GM19438 (cell line): Measurements from ENCODE around the gene UACA.

ENCODE experiments used
- ATAC-seq: cut with Tn5 transposase; IDR thresholded peaks from one replicate; pipeline ENCODE4 v1.9.1; 2021; ENCODE audit warnings: low read depth; ENCODE audit not compliant: unreplicated experiment

UACA gene

GRCh38 chr15:70715840-70716485 is 47.4 kb downstream of the UACA start:
- ATAC-seq = no peak

GRCh38 chr15:70714565-70714964 is 48.8 kb downstream of the UACA start:
- no peak for ATAC-seq

- ATAC-seq = no peak
Observed at GRCh38 chr15:70714015-70714414, 49.3 kb downstream of the UACA start.

- no peak for ATAC-seq
Observed at GRCh38 chr15:70712271-70712670, 51.1 kb downstream of the UACA start.

DNA sequence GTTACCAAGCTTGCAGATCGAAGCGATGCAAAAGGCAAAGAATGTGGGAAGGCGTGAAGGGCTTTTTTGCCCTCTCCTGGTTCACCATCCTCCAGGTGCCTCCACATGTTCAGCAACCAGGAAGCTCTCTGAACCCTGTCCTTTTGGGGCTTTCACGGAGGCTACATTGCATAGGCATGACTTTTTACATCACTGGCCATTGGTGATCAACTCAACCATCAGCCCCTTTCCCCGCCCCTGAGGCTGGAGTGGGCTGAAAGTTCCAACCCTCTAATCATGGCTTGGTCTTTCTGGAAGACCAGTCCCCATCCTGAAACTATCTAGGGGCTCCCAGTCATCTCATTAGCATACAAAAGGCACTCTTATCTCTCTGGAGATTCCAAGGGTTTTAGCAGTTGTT is 52.6 kb downstream of the UACA start:
- ATAC-seq = no peak

DNA sequence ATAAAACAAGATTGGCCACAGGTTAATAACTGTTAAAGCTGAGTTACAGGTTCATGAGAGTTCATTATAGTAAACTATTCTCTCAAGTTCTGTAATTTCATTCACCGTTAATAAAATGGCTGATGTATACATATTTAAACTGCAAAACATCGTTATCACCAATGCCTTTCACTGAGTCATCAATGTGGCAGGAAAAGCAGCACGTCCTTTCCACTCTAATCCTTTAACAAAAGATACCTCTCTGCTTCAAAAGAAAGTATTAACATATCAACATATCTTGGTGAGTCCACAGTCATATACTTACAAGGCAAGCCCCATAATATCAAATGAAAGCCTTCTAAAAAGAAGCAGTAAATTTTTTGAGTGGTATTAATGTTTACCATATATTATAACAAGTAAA is 54.5 kb downstream of the UACA start:
- ATAC-seq = no peak

- no peak for ATAC-seq
Observed at GRCh38 chr15:70707686-70708300, 55.6 kb downstream of the UACA start.

GRCh38 chr15:70704731-70705130 is 58.6 kb downstream of the UACA start:
- no peak for ATAC-seq

- no peak for ATAC-seq
Observed at GRCh38 chr15:70704166-70704565, 59.2 kb downstream of the UACA start.

DNA sequence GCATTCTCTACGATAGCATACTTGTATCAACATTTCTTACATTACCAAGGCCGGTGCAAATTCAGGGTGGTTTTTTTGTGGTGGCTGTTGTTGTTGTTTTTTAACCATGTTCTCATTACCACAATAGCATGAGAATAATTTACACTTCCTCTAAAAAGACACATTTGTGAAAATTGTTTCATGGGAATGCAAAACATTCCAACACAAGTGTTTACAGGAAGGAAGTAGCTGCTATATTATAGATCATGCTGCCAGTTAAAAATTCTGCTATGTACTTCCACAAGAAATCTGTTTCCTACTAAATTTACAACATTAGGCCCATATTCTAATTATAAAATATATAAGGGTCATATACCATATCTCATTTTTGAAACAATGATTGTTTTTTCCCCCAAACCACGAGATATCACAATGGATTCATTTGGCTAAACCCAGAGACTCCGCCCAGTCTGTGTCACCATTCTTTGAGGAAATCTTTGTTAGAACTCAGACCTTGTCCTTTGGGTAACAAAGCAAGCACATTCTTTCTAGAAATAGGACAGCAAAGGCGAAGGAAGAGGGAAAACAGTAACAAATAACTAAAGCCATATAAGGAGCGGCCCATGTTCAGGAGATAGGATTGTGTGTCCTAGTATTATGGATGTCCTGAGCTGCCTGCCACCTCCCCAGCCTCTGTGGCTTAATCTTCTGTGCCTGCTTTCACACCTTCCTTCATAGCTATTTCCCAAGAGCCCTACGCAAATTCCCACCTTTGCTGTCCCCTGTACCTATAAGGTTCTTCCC is 60.1 kb downstream of the UACA start:
- ATAC-seq = no peak

DNA sequence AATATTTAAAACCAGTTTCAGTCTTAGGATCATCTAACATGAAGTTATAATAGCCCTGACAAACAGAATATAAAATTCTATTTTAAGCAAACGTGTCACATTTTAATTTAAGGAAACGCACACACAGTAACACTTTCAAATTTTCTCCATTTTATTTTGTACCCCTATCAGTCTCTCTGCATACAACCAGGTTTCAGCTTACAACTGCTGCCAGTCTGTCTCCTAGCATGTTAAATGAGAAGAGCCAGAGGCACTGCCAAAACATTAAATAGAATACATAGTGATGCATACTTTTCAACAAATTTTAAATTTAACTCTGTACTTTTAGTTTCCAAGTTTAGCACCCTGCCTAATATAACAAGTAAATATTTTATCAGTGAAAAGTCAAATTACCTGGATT is 60.8 kb downstream of the UACA start:
- ATAC-seq = no peak

GRCh38 chr15:70701891-70702568 is 61.3 kb downstream of the UACA start:
- no peak for ATAC-seq

- no peak for ATAC-seq
Observed at GRCh38 chr15:70701171-70701570, 62.2 kb downstream of the UACA start.

- ATAC-seq = no peak
Observed at GRCh38 chr15:70699890-70700289, 63.5 kb downstream of the UACA start.

- no peak for ATAC-seq
Observed at GRCh38 chr15:70698836-70699390, 64.4 kb downstream of the UACA start.

- ATAC-seq = no peak
Observed at GRCh38 chr15:70698426-70698825, 64.9 kb downstream of the UACA start.

- ATAC-seq = no peak
Observed at GRCh38 chr15:70690491-70691276, 72.7 kb downstream of the UACA start.

- ATAC-seq = no peak
Observed at GRCh38 chr15:70690021-70690420, 73.3 kb downstream of the UACA start.

- ATAC-seq = no peak
Observed at GRCh38 chr15:70687482-70687881, 75.9 kb downstream of the UACA start.

GRCh38 chr15:70680817-70681216 is 82.5 kb downstream of the UACA start:
- no peak for ATAC-seq
